Measurements from ENCODE around the gene LGSN. TPM values are rescaled to one million over a fixed set of nuclear protein-coding genes. Genes with fewer than 3 reads are reported as not detected.

Gene LGSN
- total and polyA plus RNA-seq, 2 of the 8 experiments (the other 6 are each of a cell fraction or from before 2014, with no cell fraction given) = 0.08 TPM; not detected in 1

- Histone ChIP-seq H2BK15ac (ENCODE audit: low read length) (no peak overlapping the region), H3K79me2 (ENCODE audit: control insufficient read depth in 1 of 2, insufficient read depth in 2 of 2, low read length in 2 of 2) (no peaks in the 10 kb centered on the region), H3K23ac (ENCODE audit: insufficient read length) (no peak overlapping the region), H4K5ac (ENCODE audit: insufficient read length, low read depth, low read length) (no peak overlapping the region), H3K4me1 (replicated peaks in 1 of 4; ENCODE audit: control insufficient read depth in 3 of 4, insufficient read depth in 4 of 4, low read length in 3 of 4) (no peaks in the 10 kb centered on the region), H3K4ac (replicated peaks; ENCODE audit: insufficient read length, low read depth, low read length) (no peak overlapping the region), H3K79me1 (ENCODE audit: low read depth, low read length) (no peaks in the 10 kb centered on the region), H2BK12ac (ENCODE audit: low read depth, low read length) (no peak overlapping the region), H2BK5ac (ENCODE audit: low read depth, low read length) (no peak overlapping the region), H2AFZ (ENCODE audit: low read length) (no peak overlapping the region), H2BK20ac (ENCODE audit: low read length) (no peak overlapping the region), H4K8ac (ENCODE audit: extremely low read depth, insufficient read depth, low read length) (no peak overlapping the region), H4K91ac (replicated peaks; ENCODE audit: insufficient read length, low read length) (no peak overlapping the region), H3K9ac (replicated peaks in 1 of 4; ENCODE audit: extremely low read depth in 1 of 4, low read depth in 3 of 4, low read length in 3 of 4) (no peak overlapping the region; a peak in 1 of 7 replicates), H3K4me2 (ENCODE audit: insufficient read depth in 1 of 2, low read depth in 2 of 2, low read length in 2 of 2) (no peak overlapping the region), H3K56ac (replicated peaks; ENCODE audit: insufficient read length, low read depth, low read length) (no peak overlapping the region), H4K20me1 (replicated peaks in 1 of 2; ENCODE audit: control insufficient read depth in 1 of 2, insufficient read depth in 2 of 2, low read length in 2 of 2) (no peaks in the 10 kb centered on the region), H3K36me3 (ENCODE audit: control insufficient read depth in 2 of 4, insufficient read depth in 4 of 4, low read length in 3 of 4) (no peaks in the 10 kb centered on the region), H3K27me3 (replicated peaks in 1 of 4; ENCODE audit: control insufficient read depth in 3 of 4, extremely low read depth in 1 of 4, insufficient read depth in 3 of 4, low read length in 3 of 4) (no peaks in the 10 kb centered on the region), H3K27ac (ENCODE audit: low read depth, low read length) (no peak overlapping the region), H3K18ac (ENCODE audit: extremely low read depth, low read length) (no peak overlapping the region), H3K14ac (ENCODE audit: insufficient read length) (no peak overlapping the region), H3K4me3 (ENCODE audit: extremely low read depth in 1 of 4, insufficient read depth in 2 of 4, low read depth in 3 of 4, low read length in 4 of 4) (no peak overlapping the region), H3K9me3 (ENCODE audit: insufficient read depth in 2 of 2, low read depth in 1 of 2, low read length in 1 of 2) (no peaks in the 10 kb centered on the region), H2AK5ac (ENCODE audit: low read depth, low read length) (no peak overlapping the region), H3K23me2 (ENCODE audit: low read depth, low read length) (no peaks in the 10 kb centered on the region), H2BK120ac (replicated peaks; ENCODE audit: low read depth, low read length) (no peak overlapping the region)
- ChIA-PET POLR2A (ENCODE audit: partially characterized antibody) (no interaction called here), CTCF (ENCODE audit: partially characterized antibody) (interaction anchor here (0.6 to 1.9 kb wide), 3 partner anchors 10 to 321 kb away, joined by 3 to 4 read pairs (median 3); no protein-coding TSS in a partner anchor)
- DNase-seq (ENCODE audit: low read depth in 1 of 2, low spot score in 2 of 2) = no peak
- no peak for TF ChIP-seq NRF1 (IDR thresholded peaks at IDR 0.05; ENCODE audit: low read depth, low read length)
- FAIRE-seq = no peak
- WGBS, 2 experiments (ENCODE audit: extremely low coverage in 1 of 2, insufficient coverage in 1 of 2, insufficient read length in 1 of 2, insufficient replicate concordance in 2 of 2, low coverage in 1 of 2, low lambda C conversion rate in 2 of 2, missing lambda C conversion rate in 1 of 2) = 67% methylated on average over 3 of the region's 3 CpGs; no CpG with 5 or more reads in 1 of the 2 experiments
Measured at GRCh38 chr6:63261820-63262219, 58.0 kb downstream of the LGSN start.

All from H1 (cell line).